Activated naive CD4-positive, alpha-beta T cell treated with anti-CD3 and anti-CD28 coated beads for 36 hours (primary cell): ENCODE measurements around the gene MACROD2. TPM values are rescaled to one million over a fixed set of nuclear protein-coding genes. Genes with fewer than 3 reads are reported as not detected.

ENCODE experiments used
- CTCF ChIA-PET: fragments of 350-600 bp; sonication (Branson Sonifier 250); formaldehyde crosslinking; loops from one replicate; lab custom pipeline; 2021; ENCODE audit warnings: antibody characterized with exemption; lab: Charles Lee
- DNase-seq: peaks from one replicate; pipeline ENCODE4 v3.0.0-alpha.2; 2020
- H3K27ac Mint-ChIP-seq: one replicate; pipeline ENCODE4 v1.8.0; 2021; ENCODE audit warnings: mild to moderate bottlenecking, mixed read lengths
- H3K27me3 Mint-ChIP-seq: one replicate; pipeline ENCODE4 v1.8.0; 2021; ENCODE audit warnings: low read depth, mixed read lengths
- H3K36me3 Mint-ChIP-seq: one replicate; pipeline ENCODE4 v1.8.0; 2021; ENCODE audit warnings: low read depth, mixed read lengths
- H3K4me1 Mint-ChIP-seq: one replicate; pipeline ENCODE4 v1.8.0; 2021; ENCODE audit warnings: low read depth, mixed read lengths
- H3K4me3 Mint-ChIP-seq: one replicate; pipeline ENCODE4 v1.8.0; 2021; ENCODE audit warnings: mild to moderate bottlenecking, moderate library complexity, mixed read lengths
- H3K9me3 Mint-ChIP-seq: one replicate; pipeline ENCODE4 v1.8.0; 2021; ENCODE audit warnings: mixed read lengths
- intact Hi-C: fragments of 100-400 bp; cut with micrococcal nuclease; formaldehyde crosslinking; loops from one replicate; pipeline ENCODE4 v1.15.1; 2023
- total RNA-seq, 2 experiments: library from RNA; stranded (reverse); gene quantifications; one replicate each; pipeline ENCODE4 v1.2.3, GENCODE V29; 2021

Gene MACROD2
- total RNA-seq, 2 experiments from 2014 or later: not detected

GRCh38 chr20:15937179-15937578 lies 1941.9 kb downstream of the MACROD2 start:
- H3K4me1 Mint-ChIP-seq: no peaks in the 10 kb centered on the region
- no peak overlapping the region for H3K27ac Mint-ChIP-seq
- intact Hi-C loops: no loop called here
- no peaks in the 10 kb centered on the region for H3K27me3 Mint-ChIP-seq
- peaks cover 5% of the 10 kb centered on the region for H3K9me3 Mint-ChIP-seq
- H3K4me3 Mint-ChIP-seq: no peak overlapping the region
- H3K36me3 Mint-ChIP-seq: no peaks in the 10 kb centered on the region
- CTCF ChIA-PET: no interaction called here
- no peak for DNase-seq

- no peaks in the 10 kb centered on the region for H3K27me3 Mint-ChIP-seq
- intact Hi-C loops: no loop called here
- no peak overlapping the region for H3K4me3 Mint-ChIP-seq
- DNase-seq: no peak
- peaks cover 5% of the 10 kb centered on the region for H3K9me3 Mint-ChIP-seq
- no peak overlapping the region for H3K27ac Mint-ChIP-seq
- CTCF ChIA-PET: no interaction called here
- H3K36me3 Mint-ChIP-seq: no peaks in the 10 kb centered on the region
- no peaks in the 10 kb centered on the region for H3K4me1 Mint-ChIP-seq
These were observed 1943.5 kb downstream of the MACROD2 start for GRCh38 chr20:15938847-15939246.

GRCh38 chr20:15940127-15940526 lies 1944.8 kb downstream of the MACROD2 start:
- no peak overlapping the region for H3K4me3 Mint-ChIP-seq
- H3K9me3 Mint-ChIP-seq: peaks cover 5% of the 10 kb centered on the region
- intact Hi-C loops: no loop called here
- H3K36me3 Mint-ChIP-seq: no peaks in the 10 kb centered on the region
- CTCF ChIA-PET: no interaction called here
- no peaks in the 10 kb centered on the region for H3K4me1 Mint-ChIP-seq
- DNase-seq: no peak
- no peak overlapping the region for H3K27ac Mint-ChIP-seq
- H3K27me3 Mint-ChIP-seq: no peaks in the 10 kb centered on the region

- intact Hi-C loops: no loop called here
- CTCF ChIA-PET: no interaction called here
These were observed 1946.8 kb downstream of the MACROD2 start for GRCh38 chr20:15942130-15942529.

GRCh38 chr20:15945289-15945688 lies 1950.0 kb downstream of the MACROD2 start:
- Mint-ChIP-seq H3K27ac (no peak overlapping the region), H3K27me3 (peaks cover 4% of the 10 kb centered on the region), H3K4me1 (no peaks in the 10 kb centered on the region), H3K9me3 (no peaks in the 10 kb centered on the region), H3K36me3 (no peaks in the 10 kb centered on the region), H3K4me3 (no peak overlapping the region)
- DNase-seq: no peak
- intact Hi-C loops: no loop called here
- CTCF ChIA-PET: interaction anchor here (0.6 kb wide), 1 partner anchor 931 kb away, joined by 3 read pairs; no protein-coding TSS in a partner anchor

More at GRCh38 chr20:15942130-15942529, 1946.8 kb downstream of the MACROD2 start:
- DNase-seq: no peak
- Mint-ChIP-seq H3K27ac (no peak overlapping the region), H3K9me3 (peaks cover 5% of the 10 kb centered on the region), H3K4me1 (no peaks in the 10 kb centered on the region), H3K4me3 (no peak overlapping the region), H3K36me3 (no peaks in the 10 kb centered on the region), H3K27me3 (peaks cover 4% of the 10 kb centered on the region)

- Mint-ChIP-seq H3K27ac (no peak overlapping the region), H3K9me3 (no peaks in the 10 kb centered on the region), H3K36me3 (no peaks in the 10 kb centered on the region), H3K4me3 (no peak overlapping the region), H3K4me1 (no peaks in the 10 kb centered on the region), H3K27me3 (peaks cover 4% of the 10 kb centered on the region)
- DNase-seq: no peak
- intact Hi-C loops: no loop called here
- CTCF ChIA-PET: no interaction called here
These were observed 1954.1 kb downstream of the MACROD2 start for GRCh38 chr20:15949391-15949790.

GRCh38 chr20:15951658-15952057 lies 1956.3 kb downstream of the MACROD2 start:
- Mint-ChIP-seq H3K27ac (no peak overlapping the region), H3K36me3 (no peaks in the 10 kb centered on the region), H3K27me3 (peaks cover 1% of the 10 kb centered on the region), H3K4me1 (no peaks in the 10 kb centered on the region), H3K4me3 (no peak overlapping the region), H3K9me3 (peaks cover 1% of the 10 kb centered on the region)
- CTCF ChIA-PET: no interaction called here
- intact Hi-C loops: no loop called here
- no peak for DNase-seq

- intact Hi-C loops: no loop called here
- H3K9me3 Mint-ChIP-seq: peaks cover 1% of the 10 kb centered on the region
These were observed 1962.8 kb downstream of the MACROD2 start for GRCh38 chr20:15958142-15958541.

GRCh38 chr20:15965165-15965564 lies 1969.8 kb downstream of the MACROD2 start:
- intact Hi-C loops: no loop called here
- Mint-ChIP-seq H3K36me3 (no peaks in the 10 kb centered on the region), H3K4me3 (no peak overlapping the region), H3K9me3 (peaks cover 3% of the 10 kb centered on the region), H3K27ac (no peak overlapping the region), H3K4me1 (no peaks in the 10 kb centered on the region), H3K27me3 (no peaks in the 10 kb centered on the region)
- no peak for DNase-seq
- CTCF ChIA-PET: no interaction called here

More at GRCh38 chr20:15958142-15958541, 1962.8 kb downstream of the MACROD2 start:
- CTCF ChIA-PET: no interaction called here
- H3K36me3 Mint-ChIP-seq: no peaks in the 10 kb centered on the region
- no peak overlapping the region for H3K27ac Mint-ChIP-seq
- no peak for DNase-seq
- no peaks in the 10 kb centered on the region for H3K4me1 Mint-ChIP-seq
- no peak overlapping the region for H3K4me3 Mint-ChIP-seq
- H3K27me3 Mint-ChIP-seq: no peaks in the 10 kb centered on the region

GRCh38 chr20:15967334-15967733 lies 1972.0 kb downstream of the MACROD2 start:
- intact Hi-C loops: no loop called here
- Mint-ChIP-seq H3K9me3 (peaks cover 7% of the 10 kb centered on the region), H3K36me3 (no peaks in the 10 kb centered on the region), H3K27ac (no peak overlapping the region), H3K4me3 (no peak overlapping the region), H3K4me1 (no peaks in the 10 kb centered on the region), H3K27me3 (no peaks in the 10 kb centered on the region)
- CTCF ChIA-PET: no interaction called here
- no peak for DNase-seq

- CTCF ChIA-PET: interaction anchor here (0.6 kb wide), 1 partner anchor 290 kb away, joined by 5 read pairs; no protein-coding TSS in a partner anchor
- intact Hi-C loops: no loop called here
- no peaks in the 10 kb centered on the region for H3K36me3 Mint-ChIP-seq
These were observed 1980.9 kb downstream of the MACROD2 start for GRCh38 chr20:15976047-15976736.

GRCh38 chr20:15977026-15977425 lies 1981.7 kb downstream of the MACROD2 start:
- Mint-ChIP-seq H3K9me3 (peaks cover 3% of the 10 kb centered on the region), H3K4me1 (no peaks in the 10 kb centered on the region), H3K36me3 (no peaks in the 10 kb centered on the region), H3K4me3 (no peak overlapping the region), H3K27ac (no peak overlapping the region), H3K27me3 (no peaks in the 10 kb centered on the region)
- CTCF ChIA-PET: no interaction called here
- intact Hi-C loops: no loop called here
- no peak for DNase-seq

More at GRCh38 chr20:15976047-15976736, 1980.9 kb downstream of the MACROD2 start:
- Mint-ChIP-seq H3K27ac (no peak overlapping the region), H3K4me3 (no peak overlapping the region), H3K27me3 (no peaks in the 10 kb centered on the region), H3K4me1 (no peaks in the 10 kb centered on the region), H3K9me3 (peaks cover 4% of the 10 kb centered on the region)
- no peak for DNase-seq

- Mint-ChIP-seq H3K4me1 (no peaks in the 10 kb centered on the region), H3K27me3 (no peaks in the 10 kb centered on the region), H3K9me3 (no peaks in the 10 kb centered on the region), H3K36me3 (no peaks in the 10 kb centered on the region), H3K4me3 (no peak overlapping the region), H3K27ac (no peak overlapping the region)
- no peak for DNase-seq
- CTCF ChIA-PET: interaction anchor here (0.6 kb wide), 1 partner anchor 1312 kb away, joined by 5 read pairs; no protein-coding TSS in a partner anchor
- intact Hi-C loops: no loop called here
These were observed 1982.4 kb downstream of the MACROD2 start for GRCh38 chr20:15977758-15978157.
